SU-DHL-6 (cell line): ENCODE data around the gene EDAR.

Experiments used
- H2AFZ ChIP-seq: fragments of 200-600 bp; sonication (generic); 2 replicates; pipeline ENCODE4 v1.6.1; 2014; ENCODE audit warnings: low read depth, mild to moderate bottlenecking, moderate library complexity, mixed read lengths, antibody characterized with exemption, low read length; ENCODE audit not compliant: severe bottlenecking
- H3F3A ChIP-seq: fragments of 200-600 bp; shearing (Covaris generic); 2 replicates; pipeline ENCODE4 v1.6.0; 2016; ENCODE audit warnings: antibody characterized with exemption, mild to moderate bottlenecking; ENCODE audit not compliant: insufficient read depth
- H3K27ac ChIP-seq: fragments of 200-600 bp; sonication (generic); 2 replicates; pipeline ENCODE4 v1.5.1; 2016; ENCODE audit warnings: low read depth, mild to moderate bottlenecking, low read length, moderate library complexity, mixed read lengths
- H3K27me3 ChIP-seq: fragments of 200-600 bp; sonication (generic), shearing (Covaris generic); 2 replicates; pipeline ENCODE4 v1.6.0; 2014; ENCODE audit warnings: mild to moderate bottlenecking, low read length
- H3K36me3 ChIP-seq: fragments of 200-600 bp; sonication (generic); 2 replicates; pipeline ENCODE4 v1.6.1; 2014; ENCODE audit warnings: mild to moderate bottlenecking, low read length, mixed read lengths
- H3K4me2 ChIP-seq: fragments of 300-600, 200-600 bp; shearing (Covaris generic), sonication (generic); 2 replicates; pipeline ENCODE4 v1.6.0; 2014; ENCODE audit warnings: low read length, low read depth, mild to moderate bottlenecking; ENCODE audit not compliant: poor library complexity, severe bottlenecking
- H3K4me3 ChIP-seq: fragments of 200-600 bp; sonication (generic); 2 replicates; pipeline ENCODE4 v1.5.1; 2014; ENCODE audit warnings: antibody characterized with exemption, low read length, mild to moderate bottlenecking, mixed read lengths; ENCODE audit not compliant: insufficient read depth, poor library complexity, severe bottlenecking
- H3K79me2 ChIP-seq: fragments of 200-600 bp; sonication (generic); 2 replicates; pipeline ENCODE4 v1.6.1; 2014; ENCODE audit warnings: mild to moderate bottlenecking, low read length, moderate library complexity; ENCODE audit not compliant: insufficient read depth
- H3K9ac ChIP-seq: fragments of 200-600 bp; sonication (generic); 2 replicates; pipeline ENCODE4 v1.7.0; 2014; ENCODE audit warnings: mild to moderate bottlenecking, low read length
- H3K9me2 ChIP-seq: fragments of 200-600 bp; sonication (generic); replicated peaks from 2 replicates; pipeline ENCODE4 v1.6.1; 2014; ENCODE audit warnings: low read length; ENCODE audit not compliant: insufficient read depth
- H3K9me3 ChIP-seq: fragments of 200-600 bp; sonication (generic); 2 replicates; pipeline ENCODE4 v1.6.1; 2014; ENCODE audit warnings: low read length, mixed read lengths; ENCODE audit not compliant: insufficient read depth
- H4K20me1 ChIP-seq: fragments of 200-600 bp; sonication (generic); 2 replicates; pipeline ENCODE4 v1.6.1; 2014; ENCODE audit warnings: low read depth, mild to moderate bottlenecking, antibody characterized with exemption, low read length, moderate library complexity, mixed read lengths
- EZH2phosphoT487 ChIP-seq: fragments of 200-600 bp; sonication (generic), shearing (Covaris generic); conservative IDR thresholded peaks from 2 replicates; pipeline ENCODE4 v1.6.1; 2018; ENCODE audit warnings: mild to moderate bottlenecking, antibody characterized with exemption, low read length, moderate library complexity, mixed read lengths
- TF ChIP-seq, protein P1 (sequence below): fragments of 200-600 bp; sonication (generic); IDR thresholded peaks from one replicate; pipeline ENCODE4 v1.5.1; 2017; ENCODE audit warnings: antibody characterized with exemption, mild to moderate bottlenecking, low read length, moderate library complexity; ENCODE audit not compliant: insufficient read depth, poor library complexity, severe bottlenecking

EDAR gene

DNA sequence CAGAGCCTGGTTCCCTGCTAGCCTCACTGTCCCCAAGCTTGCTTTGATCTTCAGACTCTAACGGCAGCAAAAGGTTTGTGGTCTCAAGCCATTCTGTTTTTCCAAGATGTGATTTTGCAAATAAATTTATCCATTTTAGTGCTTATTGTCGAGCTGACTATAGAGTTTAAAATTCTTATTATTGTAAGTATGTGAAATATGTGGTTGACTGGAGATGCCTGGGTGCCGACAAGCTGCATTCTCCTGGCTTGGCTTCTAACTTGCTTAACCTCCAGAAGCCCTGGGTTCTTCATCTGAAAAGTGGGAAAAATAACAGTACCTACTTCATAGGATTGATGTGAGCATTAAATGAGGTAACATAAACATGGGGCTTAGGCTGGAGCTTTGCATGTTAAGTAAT lies 9.9 kb upstream of the EDAR start:
- H3F3A ChIP-seq: no peaks in the 10 kb centered on the region
- no peaks in the 10 kb centered on the region for H3K9me3 ChIP-seq
- H4K20me1 ChIP-seq: no peaks in the 10 kb centered on the region
- no peaks in the 10 kb centered on the region for H3K27me3 ChIP-seq
- TF ChIP-seq EZH2phosphoT487: no peak
- TF ChIP-seq, protein P1, sequence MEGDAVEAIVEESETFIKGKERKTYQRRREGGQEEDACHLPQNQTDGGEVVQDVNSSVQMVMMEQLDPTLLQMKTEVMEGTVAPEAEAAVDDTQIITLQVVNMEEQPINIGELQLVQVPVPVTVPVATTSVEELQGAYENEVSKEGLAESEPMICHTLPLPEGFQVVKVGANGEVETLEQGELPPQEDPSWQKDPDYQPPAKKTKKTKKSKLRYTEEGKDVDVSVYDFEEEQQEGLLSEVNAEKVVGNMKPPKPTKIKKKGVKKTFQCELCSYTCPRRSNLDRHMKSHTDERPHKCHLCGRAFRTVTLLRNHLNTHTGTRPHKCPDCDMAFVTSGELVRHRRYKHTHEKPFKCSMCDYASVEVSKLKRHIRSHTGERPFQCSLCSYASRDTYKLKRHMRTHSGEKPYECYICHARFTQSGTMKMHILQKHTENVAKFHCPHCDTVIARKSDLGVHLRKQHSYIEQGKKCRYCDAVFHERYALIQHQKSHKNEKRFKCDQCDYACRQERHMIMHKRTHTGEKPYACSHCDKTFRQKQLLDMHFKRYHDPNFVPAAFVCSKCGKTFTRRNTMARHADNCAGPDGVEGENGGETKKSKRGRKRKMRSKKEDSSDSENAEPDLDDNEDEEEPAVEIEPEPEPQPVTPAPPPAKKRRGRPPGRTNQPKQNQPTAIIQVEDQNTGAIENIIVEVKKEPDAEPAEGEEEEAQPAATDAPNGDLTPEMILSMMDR: no peak
- H2AFZ ChIP-seq: no peak overlapping the region
- H3K9me2 ChIP-seq: no peaks in the 10 kb centered on the region
- H3K9ac ChIP-seq: no peak overlapping the region
- H3K4me3 ChIP-seq: no peak overlapping the region
- H3K4me2 ChIP-seq: no peak overlapping the region
- H3K36me3 ChIP-seq: no peaks in the 10 kb centered on the region
- no peak overlapping the region for H3K27ac ChIP-seq
- H3K79me2 ChIP-seq: no peaks in the 10 kb centered on the region

DNA sequence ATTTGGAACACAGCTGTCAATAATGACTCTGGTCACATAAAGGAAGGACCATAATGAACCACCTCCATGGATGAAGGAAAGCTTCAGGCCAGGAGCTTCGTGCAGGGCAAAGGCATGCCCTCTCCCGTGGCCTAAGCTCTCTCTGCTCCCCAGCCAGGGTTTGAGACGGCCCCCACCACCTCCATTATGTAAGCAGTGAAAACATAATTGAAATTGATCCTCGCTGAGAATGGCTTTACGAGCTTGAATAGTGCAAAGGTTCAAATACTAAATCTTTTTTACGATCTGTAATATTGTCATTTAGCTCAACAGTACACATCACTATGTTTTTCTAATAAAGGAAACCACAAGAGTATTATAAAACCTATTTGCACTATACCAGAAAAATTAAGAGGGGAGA lies 5.2 kb upstream of the EDAR start:
- Histone ChIP-seq H3K36me3 (no peaks in the 10 kb centered on the region), H3K27me3 (no peaks in the 10 kb centered on the region), H2AFZ (no peak overlapping the region), H3K4me3 (no peak overlapping the region), H4K20me1 (no peaks in the 10 kb centered on the region), H3F3A (no peaks in the 10 kb centered on the region), H3K27ac (no peak overlapping the region), H3K9me3 (no peaks in the 10 kb centered on the region), H3K79me2 (no peaks in the 10 kb centered on the region), H3K9me2 (no peaks in the 10 kb centered on the region), H3K9ac (no peak overlapping the region), H3K4me2 (no peak overlapping the region)
- TF ChIP-seq, protein P1: no peak
- TF ChIP-seq EZH2phosphoT487: no peak

DNA sequence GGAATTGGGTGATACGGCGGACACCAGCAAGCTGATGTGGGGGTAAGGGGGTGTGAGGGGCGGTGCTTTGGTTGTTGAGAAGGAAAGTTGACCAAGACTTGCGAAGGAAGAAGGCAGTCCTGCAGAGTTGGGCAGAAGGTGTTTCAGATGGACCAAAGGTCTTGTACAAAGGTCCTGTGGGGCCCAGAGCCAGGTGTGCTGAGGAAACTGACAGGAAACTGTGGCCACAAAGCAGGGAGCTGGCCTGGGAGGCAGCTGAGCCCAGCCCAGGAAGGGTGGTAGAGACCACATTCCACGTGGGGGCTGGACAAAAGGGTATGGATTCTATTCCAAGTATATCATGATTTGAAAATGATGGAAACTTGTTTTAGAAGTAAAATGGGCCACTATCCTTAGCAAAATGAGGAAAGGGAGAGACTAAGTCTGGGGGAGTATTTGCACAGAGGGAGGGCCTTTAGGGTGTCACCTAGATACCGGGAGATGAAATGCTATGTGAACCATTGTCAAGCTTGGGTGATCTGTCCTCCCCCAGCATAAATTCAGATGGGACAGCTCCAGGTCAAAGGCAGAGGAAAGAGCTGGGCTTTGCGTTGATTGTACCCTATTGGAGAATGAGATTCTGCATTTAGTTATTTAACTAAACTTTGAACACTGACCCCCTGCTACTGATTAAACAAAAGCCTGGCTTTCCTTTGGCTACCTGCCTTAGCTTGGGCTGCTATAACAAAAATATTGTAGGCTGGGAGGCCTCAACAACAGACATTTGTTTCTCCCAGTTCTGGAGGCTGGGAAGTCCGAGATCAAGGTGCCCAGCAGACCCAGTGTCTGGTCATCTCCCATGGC lies 4.3 kb upstream of the EDAR start:
- Histone ChIP-seq H3K27me3 (no peaks in the 10 kb centered on the region), H3K4me3 (no peak overlapping the region)

More for the DNA sequence above, 4.3 kb upstream of the EDAR start:
- Histone ChIP-seq H3F3A (no peaks in the 10 kb centered on the region), H3K36me3 (no peaks in the 10 kb centered on the region), H3K9ac (no peak overlapping the region), H4K20me1 (no peaks in the 10 kb centered on the region), H3K27ac (no peak overlapping the region), H2AFZ (no peak overlapping the region), H3K9me3 (no peaks in the 10 kb centered on the region), H3K4me2 (no peak overlapping the region), H3K9me2 (no peaks in the 10 kb centered on the region), H3K79me2 (no peaks in the 10 kb centered on the region)
- TF ChIP-seq, protein P1: no peak
- TF ChIP-seq EZH2phosphoT487: no peak
